GM19328 (cell line): ENCODE measurements around the gene ZNF155.
A peak's percentile ranks its signal among the peaks of the same experiment; 100 is the strongest.
"Not testable (repeated sequence)": the region's sequence is repeated elsewhere in the genome, so short reads cannot be mapped to it uniquely, and the experiment has no call there.

Experiments used
- ATAC-seq: cut with Tn5 transposase; IDR thresholded peaks from one replicate; pipeline ENCODE4 v1.9.1; 2021; ENCODE audit warnings: mild to moderate bottlenecking, moderate library complexity; ENCODE audit not compliant: unreplicated experiment

ZNF155 gene

GRCh38 chr19:43983912-43984686, at the start of gene ZNF155:
Gene ZNF155, plus strand, starts transcription at chr19:43984188. Its CDS starts 4,356 bp downstream, at chr19:43988544.
- ATAC-seq: peak; percentile 65

- peak; percentile 96 for ATAC-seq
Measured at GRCh38 chr19:43934985-43935708, 48.8 kb upstream of the ZNF155 start, which contains the start of gene ZNF45. Gene ZNF45, minus strand, starts transcription at chr19:43935282. Its CDS starts 13,097 bp downstream, at chr19:43922185.

- ATAC-seq: no peak
Measured at GRCh38 chr19:43936188-43936587, 47.8 kb upstream of the ZNF155 start.

GRCh38 chr19:43939557-43940260, 44.3 kb upstream of the ZNF155 start:
- no peak for ATAC-seq

GRCh38 chr19:43940719-43941118, 43.3 kb upstream of the ZNF155 start:
- ATAC-seq: no peak

- no peak for ATAC-seq
Measured at GRCh38 chr19:43941209-43941608, 42.8 kb upstream of the ZNF155 start.

GRCh38 chr19:43947412-43947811, 36.6 kb upstream of the ZNF155 start:
- ATAC-seq: not testable (repeated sequence)

GRCh38 chr19:43949803-43950202, 34.2 kb upstream of the ZNF155 start:
- not testable (repeated sequence) for ATAC-seq

- ATAC-seq: peak; percentile 69
Measured at GRCh38 chr19:43950834-43951645, 32.9 kb upstream of the ZNF155 start, which contains the start of gene ZNF221. Gene ZNF221, plus strand, starts transcription at chr19:43951228. Its CDS starts 11,499 bp downstream, at chr19:43962727.

- no peak for ATAC-seq
Measured at GRCh38 chr19:43956827-43957226, 27.2 kb upstream of the ZNF155 start.

GRCh38 chr19:43957891-43958290, 26.1 kb upstream of the ZNF155 start:
- ATAC-seq: no peak

- no peak for ATAC-seq
Measured at GRCh38 chr19:43960411-43960810, 23.6 kb upstream of the ZNF155 start.

- ATAC-seq: no peak
Measured at GRCh38 chr19:43966079-43966694, 17.8 kb upstream of the ZNF155 start.

- ATAC-seq: no peak
Measured at GRCh38 chr19:43976732-43977131, 7.3 kb upstream of the ZNF155 start.

GRCh38 chr19:43983544-43983911, 460 bp upstream of the ZNF155 start:
- ATAC-seq: no peak

GRCh38 chr19:43984687-43985000, 656 bp downstream of the ZNF155 start:
- no peak for ATAC-seq

- ATAC-seq: no peak
Measured at GRCh38 chr19:43997631-43998290, 13.8 kb downstream of the ZNF155 start.

GRCh38 chr19:44002212-44002565, 18.2 kb downstream of the ZNF155 start:
- no peak for ATAC-seq

GRCh38 chr19:44002566-44003460, 18.8 kb downstream of the ZNF155 start, which contains the start of gene ZNF230:
Gene ZNF230, plus strand, starts transcription at chr19:44002957. Its CDS starts 4,122 bp downstream, at chr19:44007079.
- ATAC-seq: peak; percentile 90
